SK-N-SH (cell line): ENCODE results near the gene PABPN1. TPM values are rescaled to one million over a fixed set of nuclear protein-coding genes. Genes with fewer than 3 reads are reported as not detected.
A peak's percentile ranks its signal among the peaks of the same experiment; 100 is the strongest.

Experiments
- CHD2 ChIP-seq: fragments of 150-350 bp; IDR thresholded peaks from 2 replicates; pipeline ENCODE4 v1.6.1; 2018; ENCODE audit warnings: low read length; ENCODE audit not compliant: partially characterized antibody
- ELF1 ChIP-seq: IDR thresholded peaks from 2 replicates; pipeline ENCODE4 v1.4.0; 2012
- EP300 ChIP-seq, 2 experiments: IDR thresholded peaks; 2 replicates each; pipeline versions ENCODE4 v1.4.0 to v1.6.1; 2012; ENCODE audit warnings: borderline replicate concordance in 1 of 2, low read depth in 1 of 2, low read length in 1 of 2
- EZH2phosphoT487 ChIP-seq: fragments of 200-600 bp; sonication (generic); IDR thresholded peaks from 2 replicates; pipeline ENCODE4 v1.6.1; 2017; ENCODE audit warnings: low read depth, mixed run types, mild to moderate bottlenecking, antibody characterized with exemption, moderate library complexity, borderline replicate concordance
- FOSL2 ChIP-seq: IDR thresholded peaks from 2 replicates; pipeline ENCODE4 v1.4.0; 2012; ENCODE audit warnings: low read depth, mild to moderate bottlenecking, moderate library complexity, borderline replicate concordance
- GABPA ChIP-seq: IDR thresholded peaks from 2 replicates; pipeline ENCODE4 v1.4.0; 2012; ENCODE audit warnings: low read depth, mild to moderate bottlenecking
- GATA2 ChIP-seq: sonication (generic); formaldehyde crosslinking; IDR thresholded peaks from 2 replicates; pipeline ENCODE4 v1.5.0; 2020; ENCODE audit warnings: mild to moderate bottlenecking, missing genetic modification reagents
- JUND ChIP-seq: IDR thresholded peaks from 2 replicates; pipeline ENCODE4 v1.4.0; 2012
- MEF2A ChIP-seq: IDR thresholded peaks from 2 replicates; pipeline ENCODE4 v1.4.0; 2012; ENCODE audit warnings: low read depth, borderline replicate concordance
- NRF1 ChIP-seq: IDR thresholded peaks from 2 replicates; pipeline ENCODE4 v1.6.1; 2012; ENCODE audit warnings: low read depth, mild to moderate bottlenecking, low read length
- RAD21 ChIP-seq: IDR thresholded peaks from 2 replicates; pipeline ENCODE4 v1.6.1; 2012; ENCODE audit warnings: mild to moderate bottlenecking, low read length
- RCOR1 ChIP-seq: fragments of 150-350 bp; IDR thresholded peaks from 2 replicates; pipeline ENCODE4 v1.6.1; 2017; ENCODE audit warnings: antibody characterized with exemption, low read length
- SIN3A ChIP-seq: IDR thresholded peaks from 2 replicates; pipeline ENCODE4 v1.6.1; 2012; ENCODE audit warnings: low read depth, mild to moderate bottlenecking, low read length, moderate library complexity, borderline replicate concordance
- SMC3 ChIP-seq: IDR thresholded peaks from 2 replicates; pipeline ENCODE4 v1.6.1; 2012; ENCODE audit warnings: low read depth, low read length, improper control_type of control experiment
- TEAD4 ChIP-seq: IDR thresholded peaks from 2 replicates; pipeline ENCODE4 v1.4.0; 2012; ENCODE audit warnings: mild to moderate bottlenecking, borderline replicate concordance; ENCODE audit not compliant: insufficient read depth
- polyA plus RNA-seq, 3 experiments: library from polyadenylated mRNA; depleted of rRNA; stranded (reverse); fragments of >200 nt; gene quantifications; 2 replicates each; pipeline ENCODE4 v1.2.3, GENCODE V29; 2012
- TF ChIP-seq, protein P1 (sequence below): IDR thresholded peaks from 2 replicates; pipeline ENCODE4 v1.4.0; 2012; ENCODE audit warnings: low read depth
- TF ChIP-seq, protein P2 (sequence below): IDR thresholded peaks from 2 replicates; pipeline ENCODE4 v1.6.1; 2012; ENCODE audit warnings: mild to moderate bottlenecking, low read depth, low read length, moderate library complexity
- TF ChIP-seq, protein P3 (sequence below): IDR thresholded peaks from 2 replicates; pipeline ENCODE4 v1.4.0; 2012; ENCODE audit warnings: low read depth, borderline replicate concordance
- TF ChIP-seq, protein P4 (sequence below): fragments of 150-350 bp; IDR thresholded peaks from 2 replicates; pipeline ENCODE4 v1.6.1; 2017; ENCODE audit warnings: antibody characterized with exemption, low read length, low read depth, borderline replicate concordance

PABPN1 gene
- polyA plus RNA-seq, 1 of the 3 experiments (the other 2 are of a cell fraction) = 266 TPM

DNA sequence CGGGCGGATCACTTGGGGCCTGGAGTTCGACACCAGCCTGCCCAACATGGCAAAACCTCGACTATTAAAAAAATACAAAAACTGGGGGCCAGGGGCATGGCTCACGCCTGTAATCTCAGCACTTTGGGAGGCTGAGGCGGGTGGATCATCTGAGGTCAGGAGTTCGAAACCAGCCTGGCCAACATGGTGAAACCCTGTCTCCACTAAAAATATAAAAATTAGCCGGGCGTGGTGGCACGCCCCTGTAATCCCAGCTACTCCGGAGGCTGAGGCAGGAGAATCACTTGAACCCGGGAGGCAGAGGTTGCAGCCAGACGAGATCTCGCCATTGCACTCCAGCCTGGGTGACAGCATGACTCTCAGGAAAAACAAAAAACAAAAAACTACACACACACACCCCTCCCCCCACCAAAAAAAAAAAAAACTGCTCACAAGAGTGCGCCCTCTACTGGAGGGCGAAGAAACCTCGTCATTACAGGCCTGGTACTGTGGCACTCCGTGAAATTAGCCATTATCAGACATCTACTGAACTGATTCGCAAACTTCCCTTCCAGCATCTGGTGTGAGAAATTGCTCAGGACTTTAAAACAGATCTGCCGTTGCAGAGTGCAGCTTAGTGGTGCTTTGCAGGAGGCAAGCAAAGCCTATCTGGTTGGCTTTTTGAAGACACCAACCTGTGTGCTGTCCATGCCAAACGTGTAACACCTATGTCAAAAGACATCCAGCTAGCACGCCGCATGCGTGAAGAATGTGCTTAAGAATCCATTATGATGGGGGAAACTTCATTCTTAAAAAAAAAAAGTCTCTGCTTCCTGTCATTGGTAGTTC, 26.3 kb upstream of the PABPN1 start (continued):
- TF ChIP-seq, protein P1, sequence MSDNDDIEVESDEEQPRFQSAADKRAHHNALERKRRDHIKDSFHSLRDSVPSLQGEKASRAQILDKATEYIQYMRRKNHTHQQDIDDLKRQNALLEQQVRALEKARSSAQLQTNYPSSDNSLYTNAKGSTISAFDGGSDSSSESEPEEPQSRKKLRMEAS = no peak
- TF ChIP-seq, protein P2, sequence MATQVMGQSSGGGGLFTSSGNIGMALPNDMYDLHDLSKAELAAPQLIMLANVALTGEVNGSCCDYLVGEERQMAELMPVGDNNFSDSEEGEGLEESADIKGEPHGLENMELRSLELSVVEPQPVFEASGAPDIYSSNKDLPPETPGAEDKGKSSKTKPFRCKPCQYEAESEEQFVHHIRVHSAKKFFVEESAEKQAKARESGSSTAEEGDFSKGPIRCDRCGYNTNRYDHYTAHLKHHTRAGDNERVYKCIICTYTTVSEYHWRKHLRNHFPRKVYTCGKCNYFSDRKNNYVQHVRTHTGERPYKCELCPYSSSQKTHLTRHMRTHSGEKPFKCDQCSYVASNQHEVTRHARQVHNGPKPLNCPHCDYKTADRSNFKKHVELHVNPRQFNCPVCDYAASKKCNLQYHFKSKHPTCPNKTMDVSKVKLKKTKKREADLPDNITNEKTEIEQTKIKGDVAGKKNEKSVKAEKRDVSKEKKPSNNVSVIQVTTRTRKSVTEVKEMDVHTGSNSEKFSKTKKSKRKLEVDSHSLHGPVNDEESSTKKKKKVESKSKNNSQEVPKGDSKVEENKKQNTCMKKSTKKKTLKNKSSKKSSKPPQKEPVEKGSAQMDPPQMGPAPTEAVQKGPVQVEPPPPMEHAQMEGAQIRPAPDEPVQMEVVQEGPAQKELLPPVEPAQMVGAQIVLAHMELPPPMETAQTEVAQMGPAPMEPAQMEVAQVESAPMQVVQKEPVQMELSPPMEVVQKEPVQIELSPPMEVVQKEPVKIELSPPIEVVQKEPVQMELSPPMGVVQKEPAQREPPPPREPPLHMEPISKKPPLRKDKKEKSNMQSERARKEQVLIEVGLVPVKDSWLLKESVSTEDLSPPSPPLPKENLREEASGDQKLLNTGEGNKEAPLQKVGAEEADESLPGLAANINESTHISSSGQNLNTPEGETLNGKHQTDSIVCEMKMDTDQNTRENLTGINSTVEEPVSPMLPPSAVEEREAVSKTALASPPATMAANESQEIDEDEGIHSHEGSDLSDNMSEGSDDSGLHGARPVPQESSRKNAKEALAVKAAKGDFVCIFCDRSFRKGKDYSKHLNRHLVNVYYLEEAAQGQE = no peak
- no peak for TF ChIP-seq SIN3A
- TF ChIP-seq GATA2 (CRISPR knock-in tag) = peak; percentile 62
- TF ChIP-seq RCOR1 = peak; percentile 55; the same call in 1 of the 2 replicates
- no peak for TF ChIP-seq FOSL2
- peak; percentile 52 for TF ChIP-seq RAD21
- TF ChIP-seq, protein P3, sequence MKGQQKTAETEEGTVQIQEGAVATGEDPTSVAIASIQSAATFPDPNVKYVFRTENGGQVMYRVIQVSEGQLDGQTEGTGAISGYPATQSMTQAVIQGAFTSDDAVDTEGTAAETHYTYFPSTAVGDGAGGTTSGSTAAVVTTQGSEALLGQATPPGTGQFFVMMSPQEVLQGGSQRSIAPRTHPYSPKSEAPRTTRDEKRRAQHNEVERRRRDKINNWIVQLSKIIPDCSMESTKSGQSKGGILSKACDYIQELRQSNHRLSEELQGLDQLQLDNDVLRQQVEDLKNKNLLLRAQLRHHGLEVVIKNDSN = no peak
- TF ChIP-seq TEAD4 = no peak
- TF ChIP-seq SMC3 = peak; percentile 51
- peak; percentile 90 for TF ChIP-seq CHD2
- no peak for TF ChIP-seq JUND
- no peak for TF ChIP-seq GABPA
- TF ChIP-seq, protein P4, sequence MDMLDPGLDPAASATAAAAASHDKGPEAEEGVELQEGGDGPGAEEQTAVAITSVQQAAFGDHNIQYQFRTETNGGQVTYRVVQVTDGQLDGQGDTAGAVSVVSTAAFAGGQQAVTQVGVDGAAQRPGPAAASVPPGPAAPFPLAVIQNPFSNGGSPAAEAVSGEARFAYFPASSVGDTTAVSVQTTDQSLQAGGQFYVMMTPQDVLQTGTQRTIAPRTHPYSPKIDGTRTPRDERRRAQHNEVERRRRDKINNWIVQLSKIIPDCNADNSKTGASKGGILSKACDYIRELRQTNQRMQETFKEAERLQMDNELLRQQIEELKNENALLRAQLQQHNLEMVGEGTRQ = no peak
- TF ChIP-seq NRF1 = no peak
- no peak for TF ChIP-seq EZH2phosphoT487
- peak in 1 of 2 experiments; percentile 29; a peak in 1 of 4 replicates for TF ChIP-seq EP300 (IDR thresholded peaks at IDR 0.05; ENCODE audit: borderline replicate concordance in 1 of 2, low read depth in 1 of 2, low read length in 1 of 2)
- no peak for TF ChIP-seq MEF2A
- no peak for TF ChIP-seq ELF1
